GM10847 (cell line): ENCODE measurements around the gene N4BP2L1.

Experiments used
- POLR2A ChIP-seq: IDR thresholded peaks from 2 replicates; pipeline ENCODE4 v1.6.1; 2011; ENCODE audit not compliant: insufficient read length; ENCODE audit errors: extremely low read depth

N4BP2L1 gene

GRCh38 chr13:32384702-32385101 lies 43.2 kb downstream of the N4BP2L1 start:
- TF ChIP-seq POLR2A, result no peak

- TF ChIP-seq POLR2A, result no peak
Measured at GRCh38 chr13:32383836-32384618, 43.9 kb downstream of the N4BP2L1 start.

GRCh38 chr13:32381539-32381938 lies 46.4 kb downstream of the N4BP2L1 start:
- no peak for TF ChIP-seq POLR2A

GRCh38 chr13:32378012-32378411 lies 49.9 kb downstream of the N4BP2L1 start:
- TF ChIP-seq POLR2A, result no peak

GRCh38 chr13:32376642-32377415 lies 51.1 kb downstream of the N4BP2L1 start:
- TF ChIP-seq POLR2A, result no peak

GRCh38 chr13:32370805-32371204 lies 57.1 kb downstream of the N4BP2L1 start:
- TF ChIP-seq POLR2A, result no peak

GRCh38 chr13:32362574-32362973 lies 65.4 kb downstream of the N4BP2L1 start:
- no peak for TF ChIP-seq POLR2A

- no peak for TF ChIP-seq POLR2A
Measured at GRCh38 chr13:32354040-32354439, 73.9 kb downstream of the N4BP2L1 start.
